Ishikawa (cell line): Measurements from ENCODE around the gene HSFX2.

Experiments
- CEBPB ChIP-seq: IDR thresholded peaks from 2 replicates; pipeline ENCODE4 v1.6.1; 2012
- CREB1 ChIP-seq: IDR thresholded peaks from 2 replicates; pipeline ENCODE4 v1.6.1; 2012; ENCODE audit warnings: low read depth
- EGR1 ChIP-seq: IDR thresholded peaks from 2 replicates; pipeline ENCODE4 v1.6.1; 2012
- EP300 ChIP-seq: IDR thresholded peaks from 2 replicates; pipeline ENCODE4 v1.6.1; 2012; ENCODE audit warnings: borderline replicate concordance
- FOXM1 ChIP-seq: IDR thresholded peaks from 2 replicates; pipeline ENCODE4 v1.6.1; 2012; ENCODE audit warnings: low read depth, borderline replicate concordance
- MAX ChIP-seq: IDR thresholded peaks from 2 replicates; pipeline ENCODE4 v1.6.1; 2012
- NFIC ChIP-seq: IDR thresholded peaks from 2 replicates; pipeline ENCODE4 v1.6.1; 2012
- RAD21 ChIP-seq: IDR thresholded peaks from 2 replicates; pipeline ENCODE4 v1.6.1; 2012; ENCODE audit warnings: low read depth
- REST ChIP-seq: IDR thresholded peaks from 2 replicates; pipeline ENCODE4 v1.6.1; 2012; ENCODE audit warnings: low read depth, mild to moderate bottlenecking
- TAF1 ChIP-seq: IDR thresholded peaks from 2 replicates; pipeline ENCODE4 v1.6.1; 2012; ENCODE audit warnings: low read depth, mild to moderate bottlenecking
- TCF12 ChIP-seq: IDR thresholded peaks from 2 replicates; pipeline ENCODE4 v1.6.1; 2012; ENCODE audit warnings: low read depth
- TEAD4 ChIP-seq: IDR thresholded peaks from 2 replicates; pipeline ENCODE4 v1.6.1; 2012
- YY1 ChIP-seq: IDR thresholded peaks from 2 replicates; pipeline ENCODE4 v1.6.1; 2012; ENCODE audit warnings: low read depth
- ZBTB7A ChIP-seq: IDR thresholded peaks from 2 replicates; pipeline ENCODE4 v1.6.1; 2012; ENCODE audit warnings: low read depth
- TF ChIP-seq, protein P1 (sequence below): IDR thresholded peaks from 2 replicates; pipeline ENCODE4 v1.6.1; 2012

HSFX2 gene

GRCh38 chrX:149631234-149632165 lies 36.4 kb upstream of the HSFX2 start, which contains the start of gene TMEM185A:
TMEM185A (minus strand) TSS chrX:149631792; CDS start chrX:149631580, 212 bp downstream.
- TF ChIP-seq MAX (peak; percentile 22; the same call in 1 of the 2 replicates), TCF12 (no peak)

DNA sequence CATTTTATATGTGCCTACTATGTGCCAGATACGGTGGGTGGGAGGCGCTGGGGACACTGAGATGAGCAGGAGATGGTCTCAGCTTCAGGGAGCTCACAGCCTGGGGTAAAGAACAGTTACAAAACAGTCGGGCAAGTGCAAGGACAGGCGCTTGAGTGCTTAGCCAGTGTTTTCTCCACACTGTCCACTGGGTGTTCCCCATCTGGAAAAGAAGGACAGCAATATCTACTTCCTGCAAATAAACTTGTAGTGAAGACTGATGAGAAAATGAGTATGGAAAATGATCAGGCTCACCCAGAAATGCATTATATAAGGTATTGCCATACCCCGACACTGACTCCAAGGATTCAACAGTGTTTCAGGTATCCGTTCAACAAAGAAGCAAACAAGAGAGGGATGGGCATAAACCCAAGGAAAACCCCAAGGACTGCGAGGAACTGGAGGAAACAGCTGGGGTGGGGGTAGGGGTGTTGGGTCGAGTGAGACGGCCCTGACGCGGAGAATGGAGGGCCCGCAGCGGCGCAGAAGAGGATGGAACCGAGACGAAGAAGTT lies 35.6 kb upstream of the HSFX2 start:
- no peak for TF ChIP-seq NFIC
- TF ChIP-seq ZBTB7A = no peak
- no peak for TF ChIP-seq FOXM1
- TF ChIP-seq REST = no peak
- TF ChIP-seq MAX = no peak
- no peak for TF ChIP-seq TAF1
- TF ChIP-seq EP300 = no peak
- TF ChIP-seq CEBPB = no peak

GRCh38 chrX:149629730-149630387 lies 34.7 kb upstream of the HSFX2 start:
- TF ChIP-seq EP300 (no peak), CREB1 (no peak), EGR1 (no peak)

- TF ChIP-seq FOXM1 (no peak), YY1 (no peak), ZBTB7A (no peak), REST (no peak), EP300 (no peak), TAF1 (no peak), TEAD4 (no peak)
- TF ChIP-seq, protein P1, sequence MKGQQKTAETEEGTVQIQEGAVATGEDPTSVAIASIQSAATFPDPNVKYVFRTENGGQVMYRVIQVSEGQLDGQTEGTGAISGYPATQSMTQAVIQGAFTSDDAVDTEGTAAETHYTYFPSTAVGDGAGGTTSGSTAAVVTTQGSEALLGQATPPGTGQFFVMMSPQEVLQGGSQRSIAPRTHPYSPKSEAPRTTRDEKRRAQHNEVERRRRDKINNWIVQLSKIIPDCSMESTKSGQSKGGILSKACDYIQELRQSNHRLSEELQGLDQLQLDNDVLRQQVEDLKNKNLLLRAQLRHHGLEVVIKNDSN = no peak
These were observed 33.7 kb upstream of the HSFX2 start for GRCh38 chrX:149628768-149629167.

DNA sequence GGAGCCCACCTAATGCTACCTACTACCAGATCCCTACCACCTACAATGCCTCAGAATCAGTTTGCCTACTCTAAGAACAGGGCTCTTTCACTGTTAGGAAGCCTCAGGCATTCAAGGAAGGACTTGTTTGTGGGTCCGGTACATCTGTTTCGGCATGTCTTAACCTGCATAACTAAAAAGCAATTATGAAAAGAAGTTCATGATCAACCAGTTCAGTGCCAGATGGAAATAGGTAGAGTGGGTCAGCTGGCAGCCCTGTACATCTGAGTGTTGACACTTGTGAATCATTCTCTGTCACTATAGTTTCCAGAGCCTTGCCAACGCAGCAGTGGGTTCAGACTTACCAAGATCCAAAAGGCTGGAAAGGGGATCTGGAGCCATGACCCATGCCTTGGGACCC lies 33.2 kb upstream of the HSFX2 start:
- TF ChIP-seq TEAD4 (no peak), REST (no peak), EP300 (no peak), CEBPB (no peak), FOXM1 (no peak), RAD21 (no peak), TAF1 (no peak), EGR1 (no peak), TCF12 (no peak), NFIC (no peak), MAX (no peak), ZBTB7A (no peak), CREB1 (no peak), YY1 (no peak)
- TF ChIP-seq, protein P1 = no peak
